Epidermal melanocyte (primary cell): ENCODE data around the gene TDRD12.
"Not testable (repeated sequence)": the region's sequence is repeated elsewhere in the genome, so short reads cannot be mapped to it uniquely, and the experiment has no call there.

Experiments used
- DNase-seq: peaks from one replicate; pipeline ENCODE4 v3.0.0; 2011; ENCODE audit warnings: low spot score; ENCODE audit not compliant: insufficient read length

TDRD12 gene

GRCh38 chr19:32830231-32831014 is 110.9 kb downstream of the TDRD12 start:
- no peak for DNase-seq

GRCh38 chr19:32831611-32832010 is 112.0 kb downstream of the TDRD12 start:
- no peak for DNase-seq

- DNase-seq: not testable (repeated sequence)
Observed at GRCh38 chr19:32832094-32832493, 112.5 kb downstream of the TDRD12 start.

- not testable (repeated sequence) for DNase-seq
Observed at GRCh38 chr19:32832825-32833224, 113.3 kb downstream of the TDRD12 start.

GRCh38 chr19:32833388-32833787 is 113.8 kb downstream of the TDRD12 start:
- not testable (repeated sequence) for DNase-seq

- no peak for DNase-seq
Observed at GRCh38 chr19:32837531-32837930, 118.0 kb downstream of the TDRD12 start.

- no peak for DNase-seq
Observed at GRCh38 chr19:32842061-32842460, 122.5 kb downstream of the TDRD12 start.

GRCh38 chr19:32843716-32844245 is 124.2 kb downstream of the TDRD12 start:
- no peak for DNase-seq

GRCh38 chr19:32848035-32848434 is 128.5 kb downstream of the TDRD12 start:
- DNase-seq: not testable (repeated sequence)

GRCh38 chr19:32852216-32852615 is 132.6 kb downstream of the TDRD12 start:
- DNase-seq: no peak

GRCh38 chr19:32856818-32857217 is 137.3 kb downstream of the TDRD12 start:
- not testable (repeated sequence) for DNase-seq

GRCh38 chr19:32857584-32857983 is 138.0 kb downstream of the TDRD12 start:
- no peak for DNase-seq

- DNase-seq: no peak
Observed at GRCh38 chr19:32858155-32858554, 138.6 kb downstream of the TDRD12 start.

- no peak for DNase-seq
Observed at GRCh38 chr19:32858559-32858958, 139.0 kb downstream of the TDRD12 start.

- no peak for DNase-seq
Observed at GRCh38 chr19:32859591-32859990, 140.0 kb downstream of the TDRD12 start.

- no peak for DNase-seq
Observed at GRCh38 chr19:32861596-32861995, 142.0 kb downstream of the TDRD12 start.

- DNase-seq: no peak
Observed at GRCh38 chr19:32862173-32862572, 142.6 kb downstream of the TDRD12 start.

- no peak for DNase-seq
Observed at GRCh38 chr19:32862741-32863140, 143.2 kb downstream of the TDRD12 start.

- no peak for DNase-seq
Observed at GRCh38 chr19:32863301-32863700, 143.7 kb downstream of the TDRD12 start.

GRCh38 chr19:32863841-32864240 is 144.3 kb downstream of the TDRD12 start:
- no peak for DNase-seq

GRCh38 chr19:32864318-32865007 is 144.9 kb downstream of the TDRD12 start:
- DNase-seq: no peak

GRCh38 chr19:32865326-32865725 is 145.8 kb downstream of the TDRD12 start:
- no peak for DNase-seq
